CD4-positive, alpha-beta T cell (primary cell): ENCODE data around the gene NXN. TPM values are rescaled to one million over a fixed set of nuclear protein-coding genes. Genes with fewer than 3 reads are reported as not detected.

ENCODE experiments used
- ATAC-seq: fragments of 200-7000 bp; cut with Tn5 transposase; one replicate; pipeline ENCODE4 v1.10.0; 2022; ENCODE audit warnings: mild to moderate bottlenecking; ENCODE audit not compliant: poor library complexity
- CTCF ChIA-PET: fragments of 350-600 bp; sonication (Branson Sonifier 250); formaldehyde crosslinking; loops from one replicate; lab custom pipeline; 2021; ENCODE audit warnings: antibody characterized with exemption, inconsistent platforms; lab: Charles Lee
- POLR2A ChIA-PET: fragments of 350-600 bp; sonication (Branson Sonifier 250); formaldehyde crosslinking; loops from one replicate; lab custom pipeline; 2021; ENCODE audit warnings: antibody characterized with exemption, inconsistent platforms; lab: Charles Lee
- DNase-seq, 14 experiments: peaks; one replicate each; pipeline ENCODE4 v3.0.0-alpha.2; 2013 to 2020; ENCODE audit warnings: mixed read lengths in 2 of 14
- H3K27ac ChIP-seq, 2 donors: one replicate each; pipeline versions ENCODE4 v1.5.1 to v1.7.0; 2013; ENCODE audit warnings: low read length in 2 of 2, low read depth in 1 of 2, mild to moderate bottlenecking in 1 of 2
- H3K27me3 ChIP-seq, 2 experiments: 1 replicate in 1 of 2; 2 replicates in 1 of 2; pipeline versions ENCODE4 v1.6.1 to v1.7.0; 2013; ENCODE audit warnings: low read length in 2 of 2, control low read depth in 1 of 2, mild to moderate bottlenecking in 1 of 2, moderate library complexity in 1 of 2; ENCODE audit not compliant: insufficient read depth in 2 of 2, control insufficient read depth in 1 of 2
- H3K36me3 ChIP-seq: one replicate; pipeline ENCODE4 v1.6.1; 2013; ENCODE audit warnings: low read length, control low read depth; ENCODE audit not compliant: insufficient read depth
- H3K4me1 ChIP-seq: one replicate; pipeline ENCODE4 v1.6.1; 2013; ENCODE audit warnings: low read length, control low read depth; ENCODE audit not compliant: insufficient read depth
- H3K4me3 ChIP-seq: one replicate; pipeline ENCODE4 v1.5.1; 2013; ENCODE audit warnings: mild to moderate bottlenecking, low read length, moderate library complexity
- H3K9me3 ChIP-seq, 2 experiments: 1 replicate in 1 of 2; 2 replicates in 1 of 2; pipeline versions ENCODE4 v1.6.1 to v1.7.0; 2013; ENCODE audit warnings: low read length in 2 of 2, mild to moderate bottlenecking in 2 of 2, control low read depth in 1 of 2, moderate library complexity in 1 of 2; ENCODE audit not compliant: control insufficient read depth in 1 of 2, insufficient read depth in 1 of 2
- H3K27ac Mint-ChIP-seq: one replicate; pipeline ENCODE4 v1.8.0; 2020; ENCODE audit warnings: mixed read lengths
- H3K27me3 Mint-ChIP-seq: one replicate; pipeline ENCODE4 v1.8.0; 2021; ENCODE audit warnings: mixed read lengths
- H3K36me3 Mint-ChIP-seq: one replicate; pipeline ENCODE4 v1.8.0; 2021; ENCODE audit warnings: low read depth, mixed read lengths
- H3K4me1 Mint-ChIP-seq: one replicate; pipeline ENCODE4 v1.8.0; 2021; ENCODE audit warnings: low read depth, mixed read lengths
- H3K4me3 Mint-ChIP-seq: one replicate; pipeline ENCODE4 v1.8.0; 2020; ENCODE audit warnings: mild to moderate bottlenecking, mixed read lengths
- H3K9me3 Mint-ChIP-seq: one replicate; pipeline ENCODE4 v1.8.0; 2020; ENCODE audit warnings: mixed read lengths
- CTCF ChIP-seq: fragments of 200-600 bp; IDR thresholded peaks from one replicate; pipeline ENCODE4 v1.8.0; 2022; ENCODE audit warnings: antibody characterized with exemption, mild to moderate bottlenecking
- intact Hi-C, 2 experiments: fragments of 100-400 bp; cut with DNase I in 1 of 2; cut with micrococcal nuclease in 1 of 2; formaldehyde crosslinking; loops; one replicate each; pipeline versions ENCODE4 v1.15.1 to v1.9.0; 2023 to 2025; cut with DNase I, micrococcal nuclease
- total RNA-seq, 174 experiments: library from RNA in 2 of 174; stranded (reverse) in 2 of 174; gene quantifications; one replicate each; pipeline ENCODE4 v1.2.3 and lab custom pipeline; 2021 to 2026

The NXN gene
- total RNA-seq, 2 experiments from 2014 or later: 0.80 to 0.98 TPM

GRCh38 chr17:774313-774584, 205.3 kb downstream of the NXN start:
- Histone ChIP-seq H3K36me3 (peaks cover 88% of the 10 kb centered on the region), H3K4me3 (no peak overlapping the region), H3K27me3 (no peaks in the 10 kb centered on the region), H3K27ac (no peak overlapping the region), H3K4me1 (no peaks in the 10 kb centered on the region), H3K9me3 (no peaks in the 10 kb centered on the region)
- CTCF ChIA-PET: no interaction called here
- POLR2A ChIA-PET: interaction anchor here (1.2 kb wide), 1 partner anchor 22 kb away, joined by 3 read pairs; no protein-coding TSS in a partner anchor
- Mint-ChIP-seq H3K4me3 (no peak overlapping the region), H3K27me3 (no peaks in the 10 kb centered on the region), H3K27ac (no peak overlapping the region), H3K9me3 (no peaks in the 10 kb centered on the region), H3K36me3 (peaks cover 94% of the 10 kb centered on the region), H3K4me1 (peaks cover 10% of the 10 kb centered on the region)
- DNase-seq: no peak
- no peak for TF ChIP-seq CTCF
- no peak for ATAC-seq
- intact Hi-C loops: no loop called here

GRCh38 chr17:773467-774312, 205.9 kb downstream of the NXN start:
- peaks cover 10% of the 10 kb centered on the region for H3K4me1 Mint-ChIP-seq
- no peaks in the 10 kb centered on the region for H3K27me3 ChIP-seq
- H3K4me1 ChIP-seq: no peaks in the 10 kb centered on the region
- H3K4me3 ChIP-seq: no peak overlapping the region
- no peaks in the 10 kb centered on the region for H3K9me3 Mint-ChIP-seq
- TF ChIP-seq CTCF: no peak
- peaks cover 91% of the 10 kb centered on the region for H3K36me3 ChIP-seq
- H3K4me3 Mint-ChIP-seq: no peak overlapping the region
- CTCF ChIA-PET: interaction anchor here (1.0 kb wide), 1 partner anchor 223 kb away, joined by 3 read pairs; the partner anchor contains the start of gene TIMM22
- H3K36me3 Mint-ChIP-seq: peaks cover 95% of the 10 kb centered on the region
- ATAC-seq: no peak
- intact Hi-C loops: no loop called here
- no peak for DNase-seq
- no peak overlapping the region for H3K27ac Mint-ChIP-seq
- POLR2A ChIA-PET: interaction anchor here (1.2 kb wide), 2 partner anchors 8 to 21 kb away, joined by 3 to 4 read pairs; partner anchors contain the start of gene GLOD4
- H3K27ac ChIP-seq: no peak overlapping the region
- no peaks in the 10 kb centered on the region for H3K9me3 ChIP-seq
- H3K27me3 Mint-ChIP-seq: no peaks in the 10 kb centered on the region

GRCh38 chr17:773016-773415, 206.6 kb downstream of the NXN start:
- CTCF ChIA-PET: interaction anchor here (1.0 kb wide), 1 partner anchor 224 kb away, joined by 3 read pairs; the partner anchor contains the start of gene TIMM22

More at GRCh38 chr17:773016-773415, 206.6 kb downstream of the NXN start:
- Mint-ChIP-seq H3K36me3 (peaks cover 89% of the 10 kb centered on the region), H3K4me1 (peaks cover 10% of the 10 kb centered on the region), H3K27me3 (no peaks in the 10 kb centered on the region), H3K9me3 (no peaks in the 10 kb centered on the region), H3K4me3 (no peak overlapping the region), H3K27ac (no peak overlapping the region)
- TF ChIP-seq CTCF: no peak
- POLR2A ChIA-PET: interaction anchor here (1.2 kb wide), 1 partner anchor 9 kb away, joined by 4 read pairs; the partner anchor contains the start of gene GLOD4
- intact Hi-C loops: no loop called here
- DNase-seq: no peak
- no peaks in the 10 kb centered on the region for H3K27me3 ChIP-seq
- peaks cover 87% of the 10 kb centered on the region for H3K36me3 ChIP-seq
- no peak for ATAC-seq
- H3K9me3 ChIP-seq: no peaks in the 10 kb centered on the region
- no peaks in the 10 kb centered on the region for H3K4me1 ChIP-seq
- no peak overlapping the region for H3K4me3 ChIP-seq
- H3K27ac ChIP-seq: no peak overlapping the region
